HepG2 (cell line): ENCODE data around the gene ZNF230. TPM values are rescaled to one million over a fixed set of nuclear protein-coding genes. Genes with fewer than 3 reads are reported as not detected.

Experiments
- ATAC-seq: fragments of 200-7000 bp; cut with Tn5 transposase; 3 replicates; pipeline ENCODE4 v1.9.1; 2020; ENCODE audit warnings: mild to moderate bottlenecking, moderate library complexity
- BruUV-seq: library from RNA; stranded (reverse); fragments of 400-500 nt; replicated peaks from 2 replicates; lab custom pipeline; 2021; lab: Mats Ljungman, UMichigan
- CTCF ChIA-PET: fragments of 300-600 bp; formaldehyde crosslinking; extraction: SDS; loops from one replicate; lab custom pipeline; 2021; ENCODE audit warnings: low total read pairs, inconsistent platforms, low intra/inter-chr PET ratio; lab: Yijun Ruan, JAX
- POLR2A ChIA-PET: fragments of 350-600 bp; sonication (Branson Sonifier 250); formaldehyde crosslinking; loops from one replicate; lab custom pipeline; 2020; ENCODE audit warnings: antibody characterized with exemption, inconsistent platforms; lab: Yijun Ruan, JAX
- DNase-seq: peaks from one replicate; pipeline ENCODE4 v3.0.0-alpha.2; 2015; ENCODE audit warnings: low spot score
- FAIRE-seq: peaks from 3 replicates; lab custom pipeline; 2011; peaks lifted over from hg19 to GRCh38; lab: Jason Lieb, UNC
- H2AFZ ChIP-seq: one replicate; pipeline ENCODE4 v1.6.1; 2011; ENCODE audit warnings: low read length, inconsistent platforms
- H3K27ac ChIP-seq: fragments of 300-600 bp; 3 replicates; pipeline ENCODE4 v1.8.0; 2011; ENCODE audit warnings: mixed run types, mild to moderate bottlenecking, mixed read lengths, low read length, inconsistent platforms; ENCODE audit not compliant: insufficient read depth; ENCODE audit errors: extremely low read length
- H3K27me3 ChIP-seq, 2 experiments: fragments of 200-600 bp in 1 of 2; 2 replicates in 1 of 2; 3 replicates in 1 of 2; pipeline versions ENCODE4 v1.6.0 to v1.8.0; 2011; ENCODE audit warnings: low read length in 2 of 2, mild to moderate bottlenecking in 2 of 2, moderate library complexity in 2 of 2, inconsistent platforms in 1 of 2; ENCODE audit not compliant: insufficient read depth in 2 of 2, control insufficient read depth in 1 of 2
- H3K36me3 ChIP-seq, 2 experiments: fragments of 200-600 bp in 1 of 2; replicated peaks in 1 of 2; 2 replicates in 1 of 2; 3 replicates in 1 of 2; pipeline versions ENCODE4 v1.5.1 to v1.8.0; 2011; ENCODE audit warnings: low read length in 2 of 2, inconsistent platforms in 1 of 2; ENCODE audit not compliant: insufficient read depth in 2 of 2, control insufficient read depth in 1 of 2
- H3K4me1 ChIP-seq: 2 replicates; pipeline ENCODE4 v1.5.1; 2012; ENCODE audit warnings: low read length, inconsistent platforms; ENCODE audit not compliant: insufficient read depth
- H3K4me2 ChIP-seq: 2 replicates; pipeline ENCODE4 v1.6.0; 2011; ENCODE audit warnings: low read depth, low read length, inconsistent platforms
- H3K4me3 ChIP-seq, 3 experiments: fragments of 200-600 bp in 1 of 3; sonication (generic), shearing (Covaris generic) in 1 of 3; replicated peaks in 1 of 3; 2 replicates each; pipeline ENCODE4 v1.5.1; 2011 to 2016; ENCODE audit warnings: low read length in 3 of 3, inconsistent platforms in 2 of 3, low read depth in 2 of 3, mild to moderate bottlenecking in 2 of 3, control low read depth in 1 of 3, mixed read lengths in 1 of 3; ENCODE audit not compliant: insufficient read depth in 1 of 3
- H3K79me2 ChIP-seq: one replicate; pipeline ENCODE4 v1.6.1; 2011; ENCODE audit warnings: low read length, inconsistent platforms; ENCODE audit not compliant: insufficient read depth
- H3K9ac ChIP-seq: 2 replicates; pipeline ENCODE4 v1.6.0; 2011; ENCODE audit warnings: mild to moderate bottlenecking, low read depth, low read length, inconsistent platforms; ENCODE audit not compliant: insufficient read depth
- H3K9me3 ChIP-seq: 2 replicates; pipeline ENCODE4 v1.5.1; 2012; ENCODE audit warnings: mild to moderate bottlenecking, low read length
- H4K20me1 ChIP-seq: 2 replicates; pipeline ENCODE4 v1.6.0; 2011; ENCODE audit warnings: inconsistent platforms, mild to moderate bottlenecking, low read length, moderate library complexity; ENCODE audit not compliant: insufficient read depth
- CEBPB ChIP-seq: IDR thresholded peaks from 2 replicates; pipeline ENCODE4 v1.6.1; 2011; ENCODE audit warnings: low read depth, low read length, improper control_type of control experiment, borderline replicate concordance
- CEBPG ChIP-seq: IDR thresholded peaks from 2 replicates; pipeline ENCODE4 v1.6.1; 2016
- FOXK1 ChIP-seq: sonication (generic); formaldehyde crosslinking; IDR thresholded peaks from 2 replicates; pipeline ENCODE4 v1.4.0; 2020; ENCODE audit warnings: low read depth, missing genetic modification reagents, borderline replicate concordance
- HCFC1 ChIP-seq: fragments of 150-350 bp; IDR thresholded peaks from 2 replicates; pipeline ENCODE4 v1.6.1; 2014; ENCODE audit warnings: low read depth, low read length
- MEIS1 ChIP-seq: sonication (generic); formaldehyde crosslinking; IDR thresholded peaks from 2 replicates; pipeline ENCODE4 v1.9.0; 2021; ENCODE audit warnings: mild to moderate bottlenecking, missing genetic modification reagents, moderate library complexity, borderline replicate concordance
- NCOA1 ChIP-seq: sonication (generic); formaldehyde crosslinking; IDR thresholded peaks from 2 replicates; pipeline ENCODE4 v1.9.0; 2021; ENCODE audit warnings: missing genetic modification reagents
- PHF8 ChIP-seq: sonication (generic); formaldehyde crosslinking; IDR thresholded peaks from 2 replicates; pipeline ENCODE4 v1.5.0; 2020; ENCODE audit warnings: missing genetic modification reagents
- TCF7L2 ChIP-seq: IDR thresholded peaks from 2 replicates; pipeline ENCODE4 v1.6.1; 2011; ENCODE audit warnings: mild to moderate bottlenecking, low read depth, low read length, moderate library complexity
- ZFP1 ChIP-seq: IDR thresholded peaks from 2 replicates; pipeline ENCODE4 v1.6.1; 2016
- ZNF558 ChIP-seq: sonication (generic); formaldehyde crosslinking; IDR thresholded peaks from 2 replicates; pipeline ENCODE4 v1.9.0; 2022; ENCODE audit warnings: mild to moderate bottlenecking, missing genetic modification reagents, borderline replicate concordance
- ZNF678 ChIP-seq: sonication (generic); formaldehyde crosslinking; IDR thresholded peaks from 2 replicates; pipeline ENCODE4 v1.4.0; 2020; ENCODE audit warnings: mild to moderate bottlenecking, missing genetic modification reagents
- WGBS: methylation state at CpG from one replicate; pipeline ENCODE4 v1.1.6; 2017; ENCODE audit warnings: low lambda C conversion rate; 5-methylcytosine and 5-hydroxymethylcytosine counted together
- in situ Hi-C: cut with HindIII; loops from 2 replicates; pipeline ENCODE4 v1.10.0; 2017; ENCODE audit warnings: low pct_unique_long_range_greater_than_20kb; ENCODE audit not compliant: extremely low pct_ligation_motif_present
- intact Hi-C: fragments of 100-400 bp; cut with micrococcal nuclease; formaldehyde crosslinking; loops from one replicate; pipeline ENCODE4 v1.10.0; 2022; ENCODE audit not compliant: unreplicated experiment
- polyA plus RNA-seq, 8 experiments: library from polyadenylated mRNA; depleted of rRNA in 3 of 8; stranded (reverse) in 7 of 8; unstranded in 1 of 8; fragments of >200 nt; fragmentation: Illumina TruSeq in 4 of 8; extraction: Trizol in 4 of 8; gene quantifications; 2 replicates each; pipeline versions ENCODE4 v1.2.1 to v1.2.3, GENCODE V29; 2011 to 2016; ENCODE audit warnings: low read depth in 4 of 8, missing spikeins in 1 of 8, mixed read lengths in 1 of 8; ENCODE audit not compliant: insufficient read depth in 1 of 8
- total RNA-seq, 5 experiments: library from RNA; depleted of rRNA; stranded (reverse); fragments of >200 nt; fragmentation: Illumina TruSeq; extraction: Trizol; gene quantifications; 2 replicates each; pipeline ENCODE4 v1.2.3, GENCODE V29; 2016; ENCODE audit warnings: low read depth in 1 of 5
- TF ChIP-seq, protein P1 (sequence below), 2 experiments: sonication (generic) in 1 of 2; formaldehyde crosslinking in 1 of 2; IDR thresholded peaks; 2 replicates each; pipeline versions ENCODE4 v1.4.0 to v1.6.1; 2018 to 2020; ENCODE audit warnings: missing genetic modification reagents in 2 of 2, borderline replicate concordance in 1 of 2, low read depth in 1 of 2, mild to moderate bottlenecking in 1 of 2, missing biosample characterization in 1 of 2
- TF ChIP-seq, protein P2 (sequence below): sonication (generic); formaldehyde crosslinking; IDR thresholded peaks from 2 replicates; pipeline ENCODE4 v1.5.0; 2020; ENCODE audit warnings: missing genetic modification reagents
- TF ChIP-seq, protein P3 (sequence below): sonication (generic); formaldehyde crosslinking; IDR thresholded peaks from 2 replicates; pipeline ENCODE4 v1.5.0; 2020; ENCODE audit warnings: mild to moderate bottlenecking, missing genetic modification reagents, moderate library complexity
- TF ChIP-seq, protein P4 (sequence below): sonication (generic); formaldehyde crosslinking; IDR thresholded peaks from 2 replicates; pipeline ENCODE4 v1.5.1; 2020; ENCODE audit warnings: missing genetic modification reagents, mild to moderate bottlenecking, borderline replicate concordance
- TF ChIP-seq, protein P5 (sequence below): sonication (generic); formaldehyde crosslinking; IDR thresholded peaks from 2 replicates; pipeline ENCODE4 v1.8.0; 2022; ENCODE audit warnings: mild to moderate bottlenecking, missing genetic modification reagents; ENCODE audit not compliant: insufficient replicate concordance

The ZNF230 gene
- total and polyA plus RNA-seq, 2 of the 13 experiments (the other 11 are each of a cell fraction or from before 2014, with no cell fraction given) = 2.4 to 5.5 TPM

DNA sequence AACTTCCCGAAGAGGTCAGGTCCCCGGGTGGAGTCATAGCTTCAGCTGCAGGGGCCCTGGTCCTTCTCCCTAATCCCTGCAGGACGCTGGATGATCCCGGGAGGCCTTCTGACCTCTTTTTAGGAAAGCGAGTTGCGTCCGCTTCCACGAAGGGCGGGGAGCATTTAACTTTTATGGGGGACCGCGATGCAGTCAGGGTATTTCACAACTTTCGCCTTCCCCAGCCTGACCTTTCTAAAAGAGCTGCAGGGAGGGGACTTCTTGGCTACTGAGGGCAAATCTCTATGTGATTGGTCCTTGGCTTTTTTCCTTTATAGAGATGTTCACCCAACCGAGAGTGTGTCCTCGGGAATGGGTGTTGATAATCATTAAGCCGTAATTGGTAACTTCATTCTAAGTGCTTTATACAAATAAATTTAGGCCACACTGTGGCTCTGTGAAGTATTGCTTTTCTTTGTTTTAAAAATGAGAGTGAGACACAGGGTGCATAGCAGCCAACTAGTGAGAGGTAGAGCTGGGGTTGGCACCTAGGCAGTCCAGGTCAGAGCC lies 778 bp downstream of the ZNF230 start:
- intact Hi-C loops = loop anchor here (2.0 to 10.0 kb wide), 4 partner anchors 69 to 139 kb away; partner anchors contain the start of genes ZNF225, ZNF234, ZNF284 and ZNF45
- Histone ChIP-seq H2AFZ (peak overlapping the region; percentile 87), H3K9ac (peak overlapping the region; percentile 70), H3K27ac (peak overlapping the region; percentile 60), H3K4me1 (peaks cover 6% of the 10 kb centered on the region), H3K36me3 (peaks cover 0 to 14% of the 10 kb centered on the region in 2 experiments; a peak in 4 of 5 replicates), H3K9me3 (no peaks in the 10 kb centered on the region), H4K20me1 (no peaks in the 10 kb centered on the region), H3K4me2 (peak overlapping the region; percentile 80), H3K4me3 (peak overlapping the region; percentile 70 to 95 (median 81)), H3K79me2 (peaks cover 2% of the 10 kb centered on the region), H3K27me3 (no peaks in the 10 kb centered on the region; a peak in 1 of 5 replicates)
- FAIRE-seq = no peak
- in situ Hi-C loops = no loop called here
- no TSS peak for BruUV-seq
- DNase-seq = peak; percentile 8
- CTCF ChIA-PET = no interaction called here
- POLR2A ChIA-PET = interaction anchor here (1.3 to 2.2 kb wide), 3 partner anchors 48 to 176 kb away, joined by 6 to 11 read pairs (median 8); partner anchors contain the start of genes ZNF223, ZNF283 and ZNF45
- peak; percentile 57 for ATAC-seq
- 0% methylated on average over 4 of the region's 15 CpGs for WGBS
- no peak for TF ChIP-seq ZNF678 (CRISPR knock-in tag)
- TF ChIP-seq, protein P1, sequence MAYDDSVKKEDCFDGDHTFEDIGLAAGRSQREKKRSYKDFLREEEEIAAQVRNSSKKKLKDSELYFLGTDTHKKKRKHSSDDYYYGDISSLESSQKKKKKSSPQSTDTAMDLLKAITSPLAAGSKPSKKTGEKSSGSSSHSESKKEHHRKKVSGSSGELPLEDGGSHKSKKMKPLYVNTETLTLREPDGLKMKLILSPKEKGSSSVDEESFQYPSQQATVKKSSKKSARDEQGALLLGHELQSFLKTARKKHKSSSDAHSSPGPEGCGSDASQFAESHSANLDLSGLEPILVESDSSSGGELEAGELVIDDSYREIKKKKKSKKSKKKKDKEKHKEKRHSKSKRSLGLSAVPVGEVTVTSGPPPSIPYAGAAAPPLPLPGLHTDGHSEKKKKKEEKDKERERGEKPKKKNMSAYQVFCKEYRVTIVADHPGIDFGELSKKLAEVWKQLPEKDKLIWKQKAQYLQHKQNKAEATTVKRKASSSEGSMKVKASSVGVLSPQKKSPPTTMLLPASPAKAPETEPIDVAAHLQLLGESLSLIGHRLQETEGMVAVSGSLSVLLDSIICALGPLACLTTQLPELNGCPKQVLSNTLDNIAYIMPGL (CRISPR knock-in tag; IDR thresholded peaks at IDR 0.05; ENCODE audit: borderline replicate concordance in 1 of 2, low read depth in 1 of 2) = 0 out of 4 replicates have a peak, but pooled peaks of 1 of the 2 experiments have one; percentile 3
- peak; percentile 14; the same call in 1 of the 2 replicates for TF ChIP-seq CEBPG
- TF ChIP-seq FOXK1 (CRISPR knock-in tag) = no peak
- TF ChIP-seq TCF7L2 = no peak
- TF ChIP-seq CEBPB = peak; percentile 50; the same call in 1 of the 2 replicates
- no peak for TF ChIP-seq NCOA1 (CRISPR knock-in tag)
- TF ChIP-seq HCFC1 = no peak
- TF ChIP-seq, protein P2, sequence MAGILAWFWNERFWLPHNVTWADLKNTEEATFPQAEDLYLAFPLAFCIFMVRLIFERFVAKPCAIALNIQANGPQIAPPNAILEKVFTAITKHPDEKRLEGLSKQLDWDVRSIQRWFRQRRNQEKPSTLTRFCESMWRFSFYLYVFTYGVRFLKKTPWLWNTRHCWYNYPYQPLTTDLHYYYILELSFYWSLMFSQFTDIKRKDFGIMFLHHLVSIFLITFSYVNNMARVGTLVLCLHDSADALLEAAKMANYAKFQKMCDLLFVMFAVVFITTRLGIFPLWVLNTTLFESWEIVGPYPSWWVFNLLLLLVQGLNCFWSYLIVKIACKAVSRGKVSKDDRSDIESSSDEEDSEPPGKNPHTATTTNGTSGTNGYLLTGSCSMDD (CRISPR knock-in tag) = no peak
- TF ChIP-seq, protein P3, sequence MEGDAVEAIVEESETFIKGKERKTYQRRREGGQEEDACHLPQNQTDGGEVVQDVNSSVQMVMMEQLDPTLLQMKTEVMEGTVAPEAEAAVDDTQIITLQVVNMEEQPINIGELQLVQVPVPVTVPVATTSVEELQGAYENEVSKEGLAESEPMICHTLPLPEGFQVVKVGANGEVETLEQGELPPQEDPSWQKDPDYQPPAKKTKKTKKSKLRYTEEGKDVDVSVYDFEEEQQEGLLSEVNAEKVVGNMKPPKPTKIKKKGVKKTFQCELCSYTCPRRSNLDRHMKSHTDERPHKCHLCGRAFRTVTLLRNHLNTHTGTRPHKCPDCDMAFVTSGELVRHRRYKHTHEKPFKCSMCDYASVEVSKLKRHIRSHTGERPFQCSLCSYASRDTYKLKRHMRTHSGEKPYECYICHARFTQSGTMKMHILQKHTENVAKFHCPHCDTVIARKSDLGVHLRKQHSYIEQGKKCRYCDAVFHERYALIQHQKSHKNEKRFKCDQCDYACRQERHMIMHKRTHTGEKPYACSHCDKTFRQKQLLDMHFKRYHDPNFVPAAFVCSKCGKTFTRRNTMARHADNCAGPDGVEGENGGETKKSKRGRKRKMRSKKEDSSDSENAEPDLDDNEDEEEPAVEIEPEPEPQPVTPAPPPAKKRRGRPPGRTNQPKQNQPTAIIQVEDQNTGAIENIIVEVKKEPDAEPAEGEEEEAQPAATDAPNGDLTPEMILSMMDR (CRISPR knock-in tag) = no peak
- no peak for TF ChIP-seq MEIS1 (CRISPR knock-in tag)
- TF ChIP-seq ZFP1 (CRISPR knock-in tag) = no peak
- peak; percentile 33; the same call in 1 of the 2 replicates for TF ChIP-seq PHF8 (CRISPR knock-in tag)
- TF ChIP-seq, protein P4, sequence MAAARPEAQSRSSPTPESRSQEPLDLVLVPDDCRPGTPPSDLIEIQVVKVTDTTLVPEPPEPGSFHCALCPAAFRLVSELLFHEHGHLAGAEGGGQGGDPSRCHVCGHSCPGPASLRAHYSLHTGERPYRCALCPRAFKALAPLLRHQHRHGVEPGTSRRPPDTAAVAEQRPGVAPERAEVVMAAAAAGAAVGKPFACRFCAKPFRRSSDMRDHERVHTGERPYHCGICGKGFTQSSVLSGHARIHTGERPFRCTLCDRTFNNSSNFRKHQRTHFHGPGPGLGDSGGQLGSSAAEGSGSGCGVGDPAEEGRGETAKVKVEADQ (CRISPR knock-in tag) = peak; percentile 54; the same call in 1 of the 2 replicates
- TF ChIP-seq, protein P5, sequence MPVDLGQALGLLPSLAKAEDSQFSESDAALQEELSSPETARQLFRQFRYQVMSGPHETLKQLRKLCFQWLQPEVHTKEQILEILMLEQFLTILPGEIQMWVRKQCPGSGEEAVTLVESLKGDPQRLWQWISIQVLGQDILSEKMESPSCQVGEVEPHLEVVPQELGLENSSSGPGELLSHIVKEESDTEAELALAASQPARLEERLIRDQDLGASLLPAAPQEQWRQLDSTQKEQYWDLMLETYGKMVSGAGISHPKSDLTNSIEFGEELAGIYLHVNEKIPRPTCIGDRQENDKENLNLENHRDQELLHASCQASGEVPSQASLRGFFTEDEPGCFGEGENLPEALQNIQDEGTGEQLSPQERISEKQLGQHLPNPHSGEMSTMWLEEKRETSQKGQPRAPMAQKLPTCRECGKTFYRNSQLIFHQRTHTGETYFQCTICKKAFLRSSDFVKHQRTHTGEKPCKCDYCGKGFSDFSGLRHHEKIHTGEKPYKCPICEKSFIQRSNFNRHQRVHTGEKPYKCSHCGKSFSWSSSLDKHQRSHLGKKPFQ (CRISPR knock-in tag) = peak; percentile 43
- no peak for TF ChIP-seq ZNF558
